ENCODE measurements around the gene OLA1. TPM values are rescaled to one million over a fixed set of nuclear protein-coding genes. Genes with fewer than 3 reads are reported as not detected.

Gene OLA1
- total and polyA plus RNA-seq, 9 of the 15 experiments (the other 6 are each of a cell fraction or from before 2014, with no cell fraction given) = 208 to 353 (median 225) TPM

DNA sequence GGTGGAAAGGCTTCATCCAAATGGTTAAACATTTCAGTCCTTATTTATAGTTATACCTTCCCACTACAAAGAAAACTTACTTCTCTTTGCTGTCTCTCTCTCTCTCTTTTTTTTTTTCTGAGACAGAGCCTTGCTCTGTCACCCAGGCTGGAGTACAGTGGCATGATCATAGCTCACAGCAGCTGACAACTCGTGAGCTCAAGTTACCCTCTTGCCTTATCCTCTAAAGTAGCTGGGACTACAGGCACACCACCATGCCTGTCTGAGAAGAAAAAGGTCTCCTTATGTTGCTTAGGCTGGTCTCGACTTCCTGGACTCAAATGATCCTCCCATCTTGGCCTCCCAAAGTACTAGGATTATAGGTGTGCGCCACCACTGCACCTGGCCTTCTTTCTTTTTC, 32.3 kb upstream of the OLA1 start (continued):
- TF ChIP-seq, protein P1, sequence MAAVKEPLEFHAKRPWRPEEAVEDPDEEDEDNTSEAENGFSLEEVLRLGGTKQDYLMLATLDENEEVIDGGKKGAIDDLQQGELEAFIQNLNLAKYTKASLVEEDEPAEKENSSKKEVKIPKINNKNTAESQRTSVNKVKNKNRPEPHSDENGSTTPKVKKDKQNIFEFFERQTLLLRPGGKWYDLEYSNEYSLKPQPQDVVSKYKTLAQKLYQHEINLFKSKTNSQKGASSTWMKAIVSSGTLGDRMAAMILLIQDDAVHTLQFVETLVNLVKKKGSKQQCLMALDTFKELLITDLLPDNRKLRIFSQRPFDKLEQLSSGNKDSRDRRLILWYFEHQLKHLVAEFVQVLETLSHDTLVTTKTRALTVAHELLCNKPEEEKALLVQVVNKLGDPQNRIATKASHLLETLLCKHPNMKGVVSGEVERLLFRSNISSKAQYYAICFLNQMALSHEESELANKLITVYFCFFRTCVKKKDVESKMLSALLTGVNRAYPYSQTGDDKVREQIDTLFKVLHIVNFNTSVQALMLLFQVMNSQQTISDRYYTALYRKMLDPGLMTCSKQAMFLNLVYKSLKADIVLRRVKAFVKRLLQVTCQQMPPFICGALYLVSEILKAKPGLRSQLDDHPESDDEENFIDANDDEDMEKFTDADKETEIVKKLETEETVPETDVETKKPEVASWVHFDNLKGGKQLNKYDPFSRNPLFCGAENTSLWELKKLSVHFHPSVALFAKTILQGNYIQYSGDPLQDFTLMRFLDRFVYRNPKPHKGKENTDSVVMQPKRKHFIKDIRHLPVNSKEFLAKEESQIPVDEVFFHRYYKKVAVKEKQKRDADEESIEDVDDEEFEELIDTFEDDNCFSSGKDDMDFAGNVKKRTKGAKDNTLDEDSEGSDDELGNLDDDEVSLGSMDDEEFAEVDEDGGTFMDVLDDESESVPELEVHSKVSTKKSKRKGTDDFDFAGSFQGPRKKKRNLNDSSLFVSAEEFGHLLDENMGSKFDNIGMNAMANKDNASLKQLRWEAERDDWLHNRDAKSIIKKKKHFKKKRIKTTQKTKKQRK (IDR thresholded peaks at IDR 0.05; ENCODE audit: borderline replicate concordance, low read depth, low read length) = no peak
- no peak for TF ChIP-seq LEF1 (IDR thresholded peaks at IDR 0.05)
- TF ChIP-seq HMG20A (CRISPR knock-in tag; conservative IDR thresholded peaks at IDR 0.05) = no peak
- no peak for TF ChIP-seq ZNF778 (CRISPR knock-in tag; IDR thresholded peaks at IDR 0.05)
- TF ChIP-seq, protein P2, sequence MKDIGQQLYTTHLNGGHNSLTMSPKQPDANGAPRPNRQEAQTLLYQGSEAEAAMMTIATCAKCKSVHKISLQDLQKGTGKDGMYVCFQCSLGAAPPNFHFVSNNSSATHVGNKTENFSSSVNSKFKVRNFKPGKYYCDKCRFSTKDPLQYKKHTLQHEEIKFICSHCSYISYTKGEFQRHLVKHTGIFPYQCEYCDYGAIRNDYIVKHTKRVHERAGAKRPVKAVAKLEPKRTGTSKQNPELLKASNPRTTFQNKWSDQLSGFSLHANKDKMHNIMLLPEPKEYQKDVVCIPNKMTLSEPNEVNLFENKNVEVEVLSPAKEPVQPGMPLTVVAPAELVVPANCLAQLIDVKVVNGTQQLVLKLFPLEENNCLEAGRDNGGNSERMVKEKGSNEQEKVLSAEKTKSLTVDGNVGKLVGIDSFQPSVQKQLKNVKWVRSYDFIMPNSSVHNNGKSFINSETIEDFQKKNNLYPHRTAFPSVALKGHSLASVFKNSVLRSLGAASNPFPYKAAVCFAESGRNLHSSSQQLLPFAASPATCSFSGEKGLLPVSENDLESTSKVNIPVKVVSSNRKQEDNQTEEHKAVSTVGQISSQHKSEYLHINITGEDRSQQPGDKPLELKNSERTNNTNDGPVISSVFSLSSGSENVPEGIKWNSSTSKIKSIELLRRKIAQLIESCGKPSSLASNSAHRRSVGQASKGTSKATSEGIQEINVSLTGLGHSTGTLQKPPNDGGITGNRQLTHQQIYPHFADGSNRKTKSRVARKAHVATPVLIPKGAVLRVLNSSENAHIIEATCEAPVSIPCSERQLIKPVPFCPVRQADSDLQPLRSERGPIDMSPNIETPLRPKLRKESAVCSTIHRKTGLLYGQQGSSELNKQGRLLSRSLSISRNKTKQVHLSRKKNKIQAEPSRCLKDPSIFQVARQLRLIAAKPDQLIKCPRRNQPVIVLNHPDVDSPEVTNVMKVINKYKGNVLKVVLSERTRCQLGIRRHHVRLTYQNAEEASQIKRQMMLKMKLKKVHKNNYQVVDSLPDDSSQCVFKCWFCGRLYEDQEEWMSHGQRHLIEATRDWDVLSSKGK (CRISPR knock-in tag; IDR thresholded peaks at IDR 0.05) = no peak
- no peak for TF ChIP-seq MXI1 (IDR thresholded peaks at IDR 0.05; ENCODE audit: low read depth, low read length)
- TF ChIP-seq, protein P3, sequence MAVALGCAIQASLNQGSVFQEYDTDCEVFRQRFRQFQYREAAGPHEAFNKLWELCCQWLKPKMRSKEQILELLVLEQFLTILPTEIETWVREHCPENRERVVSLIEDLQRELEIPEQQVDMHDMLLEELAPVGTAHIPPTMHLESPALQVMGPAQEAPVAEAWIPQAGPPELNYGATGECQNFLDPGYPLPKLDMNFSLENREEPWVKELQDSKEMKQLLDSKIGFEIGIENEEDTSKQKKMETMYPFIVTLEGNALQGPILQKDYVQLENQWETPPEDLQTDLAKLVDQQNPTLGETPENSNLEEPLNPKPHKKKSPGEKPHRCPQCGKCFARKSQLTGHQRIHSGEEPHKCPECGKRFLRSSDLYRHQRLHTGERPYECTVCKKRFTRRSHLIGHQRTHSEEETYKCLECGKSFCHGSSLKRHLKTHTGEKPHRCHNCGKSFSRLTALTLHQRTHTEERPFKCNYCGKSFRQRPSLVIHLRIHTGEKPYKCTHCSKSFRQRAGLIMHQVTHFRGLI (CRISPR knock-in tag; IDR thresholded peaks at IDR 0.05) = no peak
- no peak for TF ChIP-seq ZNF444 (CRISPR knock-in tag; IDR thresholded peaks at IDR 0.05)

All from K562 (cell line).